HG02884 (cell line): Measurements from ENCODE around the gene SLC26A1.
A peak's percentile ranks its signal among the peaks of the same experiment; 100 is the strongest.
"Not testable (repeated sequence)": the region's sequence is repeated elsewhere in the genome, so short reads cannot be mapped to it uniquely, and the experiment has no call there.

Experiments
- ATAC-seq: cut with Tn5 transposase; IDR thresholded peaks from one replicate; pipeline ENCODE4 v1.9.1; 2021; ENCODE audit warnings: mild to moderate bottlenecking, moderate library complexity; ENCODE audit not compliant: unreplicated experiment

SLC26A1 gene

DNA sequence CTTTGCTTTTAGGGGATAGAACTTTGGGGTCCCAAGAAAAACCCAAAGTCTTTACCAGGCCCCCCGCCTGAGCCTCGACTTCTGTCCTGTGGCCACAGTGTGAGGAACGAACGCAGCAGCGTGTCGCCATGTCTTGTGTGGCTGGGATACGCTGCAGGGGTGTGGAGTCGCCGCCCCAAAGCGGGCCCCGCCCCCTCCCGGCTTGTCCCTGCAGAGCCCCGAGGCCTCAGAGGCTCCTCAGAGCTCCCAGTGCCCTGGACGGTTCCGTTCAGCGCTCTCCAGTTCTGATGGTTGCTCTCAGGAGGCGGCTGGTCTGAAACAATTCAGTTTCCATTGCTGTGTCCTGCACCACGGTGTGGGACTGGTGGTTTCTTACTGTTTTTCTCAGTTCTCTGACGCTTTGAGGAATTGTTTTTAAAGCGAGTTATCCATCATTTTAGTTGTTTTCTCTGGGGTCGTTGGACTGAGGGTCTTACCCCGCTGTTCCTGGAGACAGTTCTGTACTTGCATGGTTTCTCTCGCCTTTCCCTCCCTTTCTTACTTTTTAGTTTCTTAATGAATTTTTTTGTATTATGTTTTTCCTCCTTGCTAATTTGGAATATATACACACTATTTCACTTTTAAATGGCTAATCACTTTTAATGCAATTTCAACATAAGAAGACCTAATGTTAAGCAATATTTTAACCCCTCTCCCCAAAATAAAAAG, 7.9 kb downstream of the SLC26A1 start:
- no peak for ATAC-seq

DNA sequence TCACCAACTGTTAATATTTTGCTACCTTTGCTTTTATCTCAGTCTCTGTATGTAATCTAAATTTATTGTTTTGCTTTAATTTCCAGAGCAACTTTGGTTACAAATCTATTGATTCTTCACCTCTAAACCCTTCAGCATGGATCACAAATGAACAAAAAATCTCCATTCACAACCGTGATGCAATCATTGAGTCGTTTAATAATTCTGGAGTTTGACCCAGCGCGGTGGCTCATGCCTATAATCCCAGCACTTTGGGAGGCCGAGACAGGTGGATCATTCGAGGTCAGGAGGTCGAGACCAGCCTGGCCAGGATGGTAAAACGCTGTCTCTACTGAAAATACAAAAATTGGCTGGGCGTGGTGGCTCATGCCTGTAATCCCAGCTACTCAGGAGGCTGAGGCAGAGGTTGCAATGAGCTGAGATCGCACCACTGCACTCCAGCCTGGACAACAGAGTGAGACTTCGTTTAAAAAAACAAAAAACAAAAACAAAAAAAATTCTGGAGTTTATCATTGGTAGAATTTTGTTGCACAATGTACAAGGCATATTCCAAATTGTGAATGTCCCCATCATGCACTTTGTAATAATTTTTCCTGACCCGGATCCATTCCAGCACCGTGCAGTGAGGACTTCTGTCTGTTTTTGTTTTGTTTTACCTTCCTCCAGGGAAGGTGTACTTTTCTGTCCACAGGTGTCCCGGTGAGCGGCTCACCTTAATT, 8.7 kb downstream of the SLC26A1 start:
- no peak for ATAC-seq

GRCh38 chr4:982814-983213, 10.4 kb downstream of the SLC26A1 start:
- ATAC-seq, result no peak

DNA sequence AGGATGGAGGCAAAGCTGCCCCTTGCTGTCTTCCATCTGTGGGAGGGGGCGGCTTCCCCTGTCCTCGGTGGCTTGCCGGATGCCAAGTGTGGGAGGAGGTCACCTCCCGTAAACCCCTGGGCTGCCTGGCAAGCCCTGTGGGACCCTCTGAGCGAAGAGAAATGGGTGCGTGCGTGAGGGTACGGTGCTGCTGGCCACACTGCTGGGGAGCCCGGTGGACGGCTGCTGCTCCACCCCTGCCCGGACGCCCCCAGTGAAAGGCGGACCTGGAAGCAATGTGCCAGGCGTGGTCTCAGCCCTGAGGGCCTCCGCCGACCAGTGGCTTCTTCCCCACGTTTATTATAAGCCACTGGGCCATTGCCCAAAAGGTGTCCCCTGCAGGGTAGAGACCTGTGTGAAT, 10.9 kb downstream of the SLC26A1 start:
- no peak for ATAC-seq

DNA sequence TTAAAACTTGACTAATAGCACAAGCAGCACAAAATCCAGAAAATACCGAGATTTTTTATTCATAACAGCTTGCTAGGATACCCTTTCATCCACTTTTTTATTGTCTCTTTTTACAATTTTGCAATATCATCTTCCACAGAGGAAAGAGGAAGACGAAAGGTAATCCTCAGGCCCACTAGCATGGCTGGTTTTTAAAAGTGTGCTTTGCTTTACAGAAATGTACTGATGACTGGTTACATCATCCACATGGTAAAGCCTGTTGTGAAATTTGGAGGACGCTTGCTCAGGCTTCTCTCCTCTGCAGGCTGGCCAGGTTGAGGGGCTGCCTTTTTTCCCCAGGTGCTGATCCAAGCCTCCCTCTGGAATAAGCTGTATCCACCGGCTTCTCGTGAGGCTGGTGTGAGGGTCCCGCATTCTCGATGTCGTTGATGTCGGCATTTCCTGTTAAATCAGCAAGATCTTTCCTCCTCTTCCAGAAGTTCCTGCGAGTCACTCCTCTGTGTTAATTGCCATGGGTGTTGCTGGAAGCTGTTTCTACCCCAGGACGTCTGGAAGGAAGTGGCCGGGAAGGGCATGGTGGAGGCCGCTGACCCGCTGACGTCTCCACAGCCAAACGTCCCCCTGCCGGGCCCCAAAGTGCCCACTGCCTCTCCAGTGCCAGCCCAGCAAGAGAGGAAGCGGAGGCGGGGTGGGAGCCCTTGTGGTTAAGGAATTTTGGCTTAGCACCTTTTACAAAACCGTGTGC, 14.1 kb downstream of the SLC26A1 start:
- no peak for ATAC-seq

GRCh38 chr4:976016-976415, 17.2 kb downstream of the SLC26A1 start:
- not testable (repeated sequence) for ATAC-seq

GRCh38 chr4:974668-975067, 18.5 kb downstream of the SLC26A1 start:
- ATAC-seq, result no peak

GRCh38 chr4:973431-974397, 19.5 kb downstream of the SLC26A1 start, which contains the start of gene DGKQ:
Gene DGKQ, minus strand, starts transcription at chr4:973569. Its CDS starts 87 bp downstream, at chr4:973482.
- peak; percentile 48 for ATAC-seq

DNA sequence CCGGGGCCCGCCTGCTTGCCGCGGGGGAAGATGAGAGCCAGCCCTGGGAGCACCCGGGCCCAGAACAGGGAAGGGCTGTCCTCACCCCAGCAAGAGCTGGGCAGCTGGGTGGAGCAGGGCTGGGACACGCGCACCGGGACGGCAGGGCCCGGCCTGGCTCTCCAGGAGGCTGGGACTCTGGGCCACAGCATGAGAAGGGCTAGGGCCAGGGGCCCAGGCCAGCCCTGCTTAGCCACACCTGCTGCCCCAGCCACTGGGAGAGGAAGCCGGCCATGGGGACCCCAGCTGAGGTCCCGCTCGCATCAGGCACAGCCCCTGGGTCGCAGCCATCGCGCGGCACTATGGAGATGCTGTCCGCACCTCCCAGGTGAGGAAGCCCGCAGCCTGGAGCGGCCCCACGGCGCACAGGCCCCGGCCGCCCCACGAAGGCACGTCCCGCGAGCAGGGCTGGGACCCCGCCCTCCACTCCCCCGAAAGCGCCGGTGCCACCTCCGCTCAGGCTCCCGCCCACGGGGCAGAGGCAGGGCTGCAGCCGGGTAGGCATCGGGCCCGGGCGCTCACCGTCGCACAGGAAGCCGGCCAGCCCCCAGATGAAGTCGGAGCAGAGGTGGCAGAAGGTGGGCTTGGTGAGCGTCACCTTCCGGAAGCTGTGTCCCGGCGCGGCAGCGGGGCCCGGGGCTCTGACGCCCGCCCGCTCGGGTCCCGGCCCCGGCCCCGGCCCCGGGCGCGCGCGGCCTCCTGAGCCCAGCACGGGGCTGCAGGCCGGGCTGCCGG, 20.4 kb downstream of the SLC26A1 start:
- ATAC-seq, result peak; percentile 39

- no peak for ATAC-seq
These were observed 21.3 kb downstream of the SLC26A1 start for GRCh38 chr4:971666-972500.

GRCh38 chr4:970854-971520, 22.2 kb downstream of the SLC26A1 start:
- no peak for ATAC-seq

DNA sequence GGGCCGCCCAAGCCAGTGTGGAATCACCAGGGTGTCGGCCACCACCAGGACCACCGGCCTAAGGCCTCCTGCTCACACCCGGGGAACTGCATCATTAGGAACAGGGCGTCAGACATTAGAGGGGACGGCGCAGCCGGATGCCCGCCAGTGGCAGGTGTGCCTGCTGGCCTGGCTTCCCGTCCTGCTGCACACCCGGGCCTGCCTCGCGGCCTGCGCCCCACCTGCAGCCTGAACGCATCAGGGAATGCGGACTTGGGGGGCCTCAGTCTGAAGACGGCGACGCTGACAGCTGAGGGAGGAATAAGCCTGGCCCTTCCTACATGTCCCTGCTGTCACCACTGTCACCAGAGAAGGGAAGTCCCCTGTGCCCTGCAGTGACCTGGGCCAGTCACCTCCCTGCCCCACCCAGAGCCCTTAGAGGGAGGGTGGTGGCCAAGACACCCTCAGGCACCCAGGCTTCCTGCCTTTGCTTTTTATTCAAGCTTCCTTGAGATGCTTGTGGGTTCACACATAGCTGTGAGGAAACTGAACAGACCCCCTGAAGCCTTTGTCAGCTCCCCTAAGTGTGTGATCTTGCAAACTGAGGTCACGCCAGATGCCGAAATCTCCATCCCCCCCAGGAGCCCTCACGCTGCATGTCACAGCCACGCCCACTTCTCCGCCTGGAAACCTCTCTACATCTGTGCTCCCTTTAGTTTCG, 23.0 kb downstream of the SLC26A1 start:
- no peak for ATAC-seq

DNA sequence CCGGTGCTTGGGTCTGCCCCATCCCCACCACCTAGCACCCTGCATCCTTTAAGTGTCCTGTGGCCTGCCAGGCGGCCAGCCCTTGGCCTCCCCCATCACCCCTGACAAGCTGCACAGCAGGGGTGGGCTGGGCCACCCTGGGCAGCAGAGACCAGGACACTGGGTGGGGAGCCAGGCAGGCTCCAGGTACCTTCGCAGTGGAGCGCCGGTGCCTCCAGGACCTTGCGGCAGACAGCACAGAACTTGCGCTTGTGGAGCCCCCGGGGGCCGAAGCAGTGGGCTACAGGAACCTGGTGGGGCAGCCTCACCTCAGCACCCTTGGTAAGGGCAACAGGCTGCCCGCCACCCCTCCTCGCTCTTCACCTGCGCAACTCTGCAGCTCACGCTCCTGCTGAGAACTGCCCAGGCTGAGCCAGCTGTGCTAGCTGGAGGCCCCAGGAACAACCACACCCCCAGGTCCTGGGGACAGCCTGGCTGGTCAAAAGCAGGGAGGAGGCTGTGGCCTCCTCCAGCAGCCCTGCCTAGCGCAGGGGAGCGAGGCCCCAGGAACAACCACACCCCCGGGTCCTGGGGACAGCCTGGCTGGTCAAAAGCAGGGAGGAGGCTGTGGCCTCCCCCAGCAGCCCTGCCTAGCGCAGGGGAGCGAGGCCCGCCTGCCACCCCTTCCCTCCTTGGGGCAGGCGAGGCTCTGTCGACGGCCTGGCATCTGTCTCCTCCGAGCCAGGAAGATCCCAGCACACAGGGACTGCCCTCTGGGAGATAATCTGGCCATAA, 24.4 kb downstream of the SLC26A1 start:
- no peak for ATAC-seq

- no peak for ATAC-seq
These were observed 25.0 kb downstream of the SLC26A1 start for GRCh38 chr4:968221-968620.

DNA sequence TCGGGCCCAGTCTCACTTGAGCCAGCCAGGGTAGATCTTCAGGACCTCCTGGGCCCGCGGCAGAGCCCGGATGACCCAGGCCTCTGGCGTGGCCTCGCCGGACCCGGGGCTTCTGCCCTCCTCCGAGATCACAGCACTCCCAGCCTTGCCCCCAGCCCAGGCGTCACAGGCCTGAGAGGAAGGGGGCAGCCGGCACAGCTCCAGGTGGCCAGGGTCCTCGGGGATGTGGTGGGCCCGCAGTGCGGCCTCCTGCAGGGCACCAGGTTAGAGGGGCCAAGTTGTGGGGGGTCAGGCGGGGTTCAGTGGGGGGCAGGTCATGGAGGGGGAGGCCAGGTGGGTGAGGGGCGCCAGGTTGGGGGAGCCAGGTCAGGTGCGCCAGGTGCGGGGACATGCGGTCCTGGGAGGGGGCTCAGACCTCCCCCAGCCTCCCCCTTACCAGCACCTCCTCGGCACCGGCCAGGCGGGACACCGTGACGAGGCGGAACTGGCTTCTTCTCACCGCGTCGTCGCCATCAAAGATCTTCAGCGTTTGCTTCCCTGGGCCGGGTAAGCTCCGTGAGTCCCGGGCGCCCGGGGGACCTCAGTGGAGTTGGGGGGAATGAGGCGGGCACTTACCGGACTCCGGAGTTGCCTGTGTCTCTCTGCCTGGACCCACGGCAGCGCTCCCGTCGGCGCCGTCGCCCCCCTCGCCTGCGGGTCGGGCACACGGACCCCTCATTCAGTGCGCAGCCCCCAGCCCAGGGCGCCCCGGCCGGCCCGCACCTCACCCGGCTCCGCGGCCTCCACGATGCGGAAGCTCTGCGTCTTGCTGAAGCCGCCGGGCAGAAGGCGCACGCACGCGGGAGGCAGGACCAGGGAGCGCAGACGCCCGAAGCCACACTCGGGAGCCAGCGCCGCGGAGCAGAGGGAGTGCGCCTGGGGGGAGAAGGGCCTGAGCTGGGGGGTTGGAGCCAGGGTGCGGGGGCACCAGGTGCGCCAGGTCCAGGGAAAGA, 25.8 kb downstream of the SLC26A1 start:
- no peak for ATAC-seq
